Hippocampal formation (tissue), 2 donors: ENCODE results near the gene BACH2.
"Not testable (repeated sequence)": the region's sequence is repeated elsewhere in the genome, so short reads cannot be mapped to it uniquely, and the experiment has no call there.

ENCODE experiments used
- DNase-seq, 2 donors: peaks; one replicate each; lab custom pipeline; 2025; lab: John Stamatoyannopoulos, UW

The BACH2 gene

DNA sequence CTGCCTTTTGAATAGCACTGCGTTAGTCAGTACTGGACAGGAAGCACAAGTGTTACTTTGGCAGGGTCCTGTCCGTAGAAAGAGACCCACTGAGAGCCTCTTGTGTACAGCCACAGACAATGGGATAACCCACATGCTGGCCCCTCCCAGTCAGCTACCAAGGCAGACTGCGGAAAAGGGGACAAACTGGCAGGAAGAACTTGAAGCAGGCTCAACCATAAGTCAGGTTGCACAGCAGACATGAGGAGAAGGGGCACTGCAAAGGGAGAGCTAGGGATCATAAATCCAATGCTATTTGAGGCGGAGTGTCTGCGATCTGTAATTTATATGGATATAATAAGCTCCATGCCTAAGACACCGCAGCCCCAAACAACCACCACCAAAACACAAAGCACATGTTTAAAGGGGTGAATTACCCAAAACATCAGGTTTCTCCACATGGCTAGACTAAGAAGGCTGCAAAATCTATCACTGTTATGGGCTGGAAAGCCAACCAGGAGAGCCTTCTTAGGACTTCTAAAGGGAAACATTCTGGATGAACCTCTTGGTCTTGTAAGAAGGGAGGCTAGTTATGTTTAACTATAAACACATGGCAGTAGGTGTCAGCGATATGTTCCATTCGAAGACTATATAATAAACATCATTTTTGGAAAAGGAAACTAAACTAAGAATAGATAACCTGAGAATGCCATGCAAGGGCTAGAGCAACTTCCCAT, 141.7 kb downstream of the BACH2 start:
- DNase-seq, result no peak

DNA sequence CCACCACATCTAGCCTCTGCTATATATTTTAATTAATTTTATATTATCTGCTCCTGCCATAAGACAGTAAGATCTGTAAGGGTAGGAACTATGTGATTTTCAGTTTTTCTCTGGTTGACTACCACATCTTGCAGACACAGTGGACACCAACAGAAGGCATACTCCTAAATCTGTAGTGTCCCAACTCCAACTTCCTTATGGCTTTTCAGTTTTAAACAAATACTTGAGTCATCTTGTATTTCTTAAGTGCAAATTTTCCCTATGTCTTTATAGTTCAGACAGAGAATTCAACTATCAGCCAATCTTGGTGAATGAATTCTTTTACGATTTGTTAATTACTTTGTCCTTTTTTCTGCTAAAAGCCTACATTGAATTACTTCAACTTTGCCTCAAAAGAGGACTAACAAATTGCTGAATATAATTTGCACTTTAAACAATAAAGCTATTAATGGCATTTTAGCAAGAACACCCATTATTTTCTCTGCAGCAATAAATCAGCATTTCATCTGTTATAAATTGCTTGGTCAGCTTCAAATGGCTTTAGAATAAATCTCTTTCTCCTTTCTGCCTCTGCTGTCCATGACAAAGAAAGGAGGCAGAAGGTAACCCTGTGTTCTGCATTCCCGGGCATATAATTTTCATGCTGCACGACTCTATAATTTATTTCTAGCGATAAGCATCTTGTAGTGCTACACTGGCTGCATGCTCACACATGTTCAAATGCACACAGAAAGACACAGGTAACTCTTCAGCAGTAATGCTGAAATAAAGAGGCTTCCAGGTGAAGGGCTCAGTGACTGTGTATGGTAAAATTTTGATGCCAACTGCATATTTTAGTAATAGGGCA, 144.8 kb downstream of the BACH2 start:
- peak in 1 of 2 donors; percentile 21 for DNase-seq

DNA sequence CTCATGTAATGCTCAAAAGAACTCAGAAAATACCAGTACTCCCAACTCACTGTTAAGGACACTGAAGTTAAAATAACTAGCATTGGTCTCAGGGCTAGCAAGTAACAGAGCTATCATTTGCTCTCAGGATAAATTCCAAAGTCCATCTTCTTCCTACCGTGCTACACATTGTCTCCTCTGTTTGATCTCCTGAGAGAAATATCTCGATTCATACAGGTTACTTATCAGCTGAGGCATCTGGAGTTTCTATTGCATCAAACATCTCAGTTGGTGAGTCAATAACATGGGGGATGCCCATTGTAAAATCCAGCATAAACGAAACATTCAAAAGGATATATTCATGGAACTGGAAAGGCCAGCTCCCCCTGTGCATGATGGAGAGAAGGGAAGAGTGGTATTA, 147.4 kb downstream of the BACH2 start:
- DNase-seq, result no peak

DNA sequence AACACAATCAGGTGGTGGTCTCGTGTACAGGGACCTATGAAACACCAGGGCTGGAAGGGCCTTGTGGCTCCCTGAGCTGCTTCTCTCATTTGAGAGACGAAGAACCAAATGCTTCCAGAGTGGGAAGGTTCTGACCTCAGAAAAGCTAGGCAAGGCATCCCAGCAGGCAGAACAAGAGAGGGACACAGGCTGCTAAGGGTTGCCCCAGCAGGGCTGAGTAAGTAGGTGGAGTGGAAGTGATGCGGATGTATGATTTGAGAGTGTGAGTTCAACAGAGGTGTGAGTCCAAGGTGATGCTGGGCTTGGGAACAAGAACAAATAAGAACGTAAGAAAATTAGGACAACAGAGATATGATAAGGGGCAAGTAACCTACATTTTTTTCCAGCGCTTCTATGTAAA, 147.8 kb downstream of the BACH2 start:
- DNase-seq, result no peak

DNA sequence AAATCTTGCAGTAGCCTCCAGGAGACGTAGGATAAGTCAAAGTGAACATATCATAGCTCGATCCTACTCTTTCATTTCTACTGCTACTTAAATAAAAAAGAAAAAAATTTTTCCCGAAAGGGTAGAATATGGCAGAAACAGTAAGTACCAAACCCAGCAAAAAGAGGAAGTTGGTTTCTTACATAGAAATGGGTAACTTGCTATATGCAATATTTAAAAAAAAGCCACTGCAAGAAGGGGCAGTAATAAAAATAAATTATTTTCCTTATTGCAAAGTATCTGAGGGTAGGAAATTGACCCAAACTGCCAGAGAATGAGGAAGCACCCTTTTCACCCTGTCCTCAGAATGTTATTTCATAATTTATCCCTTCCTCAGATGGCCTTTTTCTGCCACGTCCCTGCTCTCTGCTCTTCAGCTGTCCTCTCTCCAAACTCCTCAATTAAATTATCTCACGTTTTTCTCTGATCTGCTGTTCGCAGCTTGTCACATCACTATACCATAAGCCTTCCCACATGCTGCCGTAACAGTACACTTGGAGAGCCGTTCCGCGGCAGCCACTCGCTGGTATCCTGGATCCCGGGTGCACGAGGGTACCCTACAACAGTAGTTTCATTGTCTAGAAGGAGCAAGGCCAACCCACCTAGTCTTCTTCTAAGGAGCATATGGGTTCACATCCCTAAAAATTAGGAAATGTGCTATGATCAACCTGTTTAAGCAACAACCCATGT, 149.6 kb downstream of the BACH2 start:
- no peak for DNase-seq

DNA sequence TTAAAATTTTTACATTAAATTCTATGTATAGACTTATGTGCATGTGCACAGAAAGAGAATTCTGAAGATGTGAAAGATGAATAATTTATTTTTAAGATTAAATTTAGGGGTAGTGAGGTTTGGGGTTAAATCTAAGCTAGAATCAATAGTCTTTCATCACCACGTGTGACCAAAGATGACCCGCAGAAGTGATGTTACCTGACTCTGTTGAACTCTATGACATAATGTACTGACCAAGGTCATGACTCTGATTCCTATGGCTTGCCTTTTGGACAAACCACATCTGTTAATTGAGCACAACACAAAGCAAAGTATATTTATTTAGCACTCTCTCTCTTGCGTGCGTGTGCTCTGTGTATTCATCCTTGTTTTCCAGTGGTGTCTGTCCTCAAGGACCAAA, 150.6 kb downstream of the BACH2 start:
- DNase-seq, result no peak

DNA sequence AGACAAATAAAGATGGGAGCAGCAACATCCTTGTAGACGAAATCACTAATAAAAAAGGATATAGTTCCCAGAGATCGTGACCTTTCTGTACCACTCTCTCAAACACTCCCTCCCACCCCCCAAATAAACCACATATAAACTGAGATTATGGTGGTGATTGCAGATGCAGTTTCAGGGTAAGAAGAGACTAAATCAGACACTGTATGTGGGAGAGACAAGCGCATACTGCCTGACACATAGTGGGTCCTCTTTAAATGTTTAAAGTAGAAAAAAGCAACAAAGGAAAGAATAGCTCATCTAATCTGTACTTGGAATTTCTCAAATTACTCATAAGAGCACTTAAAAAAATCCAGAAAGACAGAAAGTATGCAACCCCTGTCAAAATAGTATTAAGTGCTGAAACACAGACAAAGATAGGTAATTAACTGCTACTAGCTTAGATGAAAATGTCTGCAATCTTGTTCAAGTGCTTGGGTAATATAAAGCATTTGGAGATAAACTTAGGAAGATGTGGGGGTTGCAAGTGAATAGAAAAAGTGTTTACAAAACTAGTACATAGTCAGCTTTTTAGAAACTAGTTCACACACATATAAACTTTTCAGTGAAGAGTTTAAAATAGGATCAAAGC, 151.6 kb downstream of the BACH2 start:
- DNase-seq, result no peak

DNA sequence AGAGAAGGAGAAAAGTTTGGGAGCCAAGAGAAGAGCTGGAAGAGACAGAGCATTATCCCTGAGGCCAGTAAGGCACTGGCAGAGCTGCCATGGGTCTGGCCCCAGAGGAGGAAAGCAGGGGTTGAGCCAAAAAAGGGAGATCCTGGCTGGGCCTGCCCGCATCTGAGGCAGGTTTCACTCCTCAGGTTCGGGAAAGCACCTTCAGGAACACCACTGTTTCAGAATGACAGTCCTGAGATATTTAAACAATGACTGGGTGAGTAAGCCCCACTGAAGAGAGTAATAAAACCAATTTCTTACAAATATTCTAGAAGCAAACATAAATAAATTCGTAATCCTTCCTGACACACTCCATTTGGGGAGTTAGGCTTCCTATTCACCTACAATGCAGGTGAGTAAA, 152.2 kb downstream of the BACH2 start:
- no peak for DNase-seq

DNA sequence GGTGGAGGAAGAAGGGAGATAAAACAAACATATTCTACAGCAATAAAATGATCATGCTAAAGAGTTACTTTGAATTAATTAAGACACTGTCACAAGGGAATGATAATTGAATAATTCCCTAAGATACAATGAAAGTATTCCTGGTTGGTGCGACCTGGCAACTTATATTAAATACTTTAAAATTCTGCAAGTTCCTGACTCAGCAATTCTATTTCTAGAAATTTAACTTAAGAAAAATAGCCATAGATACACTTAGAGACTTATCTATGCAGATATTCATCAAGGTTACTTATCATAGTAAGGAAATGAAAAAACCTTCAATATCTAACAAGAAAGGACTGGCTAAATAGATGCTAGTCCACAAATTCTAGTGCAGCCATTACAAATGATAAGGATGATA, 156.0 kb downstream of the BACH2 start:
- DNase-seq, result no peak

DNA sequence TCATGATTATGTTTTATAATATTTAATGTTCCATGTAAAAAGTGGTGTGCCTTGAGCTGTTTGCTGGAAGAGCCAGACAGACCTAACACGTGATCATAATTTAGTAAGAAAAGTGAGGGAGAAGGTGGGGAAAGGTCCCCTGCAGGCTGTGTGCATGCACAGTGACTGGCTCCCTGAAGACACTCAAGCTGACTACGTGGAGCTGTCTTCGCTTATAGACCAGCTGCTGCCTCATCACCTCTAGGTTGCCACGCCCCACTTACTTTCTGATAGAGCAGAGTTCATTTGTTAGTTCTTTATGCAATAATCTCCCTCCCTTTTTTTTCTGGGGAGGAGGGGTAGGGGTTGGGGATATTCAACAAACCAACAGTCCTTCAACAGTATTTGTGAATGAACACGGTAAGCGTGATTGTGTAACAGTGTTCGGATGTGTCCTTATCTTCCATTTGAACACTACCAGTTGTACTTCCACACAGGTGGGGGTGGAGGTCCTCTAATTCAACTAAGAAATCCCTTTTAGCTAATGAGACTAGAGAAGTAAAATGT, 157.3 kb downstream of the BACH2 start:
- DNase-seq, result no peak

DNA sequence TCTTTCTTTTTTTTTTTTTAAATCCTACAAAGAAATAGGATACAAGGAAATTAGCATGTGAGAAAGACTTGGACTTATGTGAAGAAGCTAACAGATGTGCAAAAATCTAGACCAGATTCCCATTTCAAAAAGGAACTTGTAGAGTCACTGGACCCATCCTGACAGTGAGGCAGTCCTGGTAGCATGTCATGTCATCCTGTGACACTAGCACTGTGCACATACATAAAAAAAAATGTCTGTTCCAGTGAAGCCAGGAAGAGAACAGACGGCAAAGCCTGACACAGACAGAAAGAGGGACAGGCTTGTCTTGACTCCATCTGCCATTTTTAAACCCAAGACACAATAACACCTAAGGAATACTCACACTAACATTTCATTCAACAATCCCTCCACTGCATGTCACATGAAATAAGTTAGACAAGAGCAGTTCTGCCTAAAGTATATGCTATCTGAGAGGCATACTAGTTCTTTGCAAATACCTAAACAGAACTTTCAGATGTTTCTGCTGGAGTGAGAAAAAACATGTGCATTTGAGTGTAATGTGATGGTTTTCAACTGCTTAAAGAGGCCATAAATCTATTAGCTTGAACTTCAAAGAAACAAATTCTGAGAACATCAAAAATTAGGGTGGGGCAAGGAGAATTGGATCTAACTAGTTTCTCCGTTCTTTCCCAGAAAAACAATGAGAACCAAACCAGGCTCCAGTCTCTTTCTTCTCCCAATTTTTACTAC, 159.6 kb downstream of the BACH2 start:
- no peak for DNase-seq

DNA sequence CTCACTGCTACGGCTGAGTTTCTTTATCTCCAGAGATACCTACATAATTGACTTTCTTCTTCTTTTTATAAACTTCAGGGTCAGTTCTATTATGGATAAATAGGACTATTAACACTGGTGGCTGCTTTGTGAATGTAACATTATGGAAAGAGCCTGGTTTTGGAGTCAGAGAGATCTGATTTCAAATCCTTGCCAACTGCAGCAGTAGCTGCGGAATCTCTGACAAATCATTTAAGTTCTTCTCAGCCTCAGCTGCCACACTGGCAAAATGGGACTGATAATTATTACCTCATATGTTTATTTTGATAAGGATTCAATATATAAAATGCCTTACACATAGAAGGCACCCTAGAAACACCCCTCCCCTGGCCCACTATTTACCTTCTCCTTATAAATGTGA, 160.5 kb downstream of the BACH2 start:
- no peak for DNase-seq

DNA sequence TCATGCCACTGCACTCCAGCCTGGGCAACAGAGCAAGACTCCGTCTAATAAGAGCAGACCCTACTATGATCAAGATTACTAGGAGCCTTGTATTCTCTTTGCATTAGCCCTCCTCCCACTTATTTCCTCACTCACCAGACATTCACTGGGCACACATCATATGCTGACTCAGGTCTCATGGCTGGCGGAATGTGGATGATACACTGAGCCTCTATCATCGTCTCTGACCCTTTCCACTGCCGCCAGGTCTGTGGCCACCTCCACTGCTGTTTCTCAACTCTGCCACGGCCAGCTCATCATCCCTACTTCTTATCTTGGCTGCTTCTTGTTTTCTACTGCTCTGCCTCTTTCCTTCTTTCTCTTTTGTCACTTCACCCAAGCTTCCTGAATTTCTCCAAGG, 161.0 kb downstream of the BACH2 start:
- DNase-seq, result no peak

DNA sequence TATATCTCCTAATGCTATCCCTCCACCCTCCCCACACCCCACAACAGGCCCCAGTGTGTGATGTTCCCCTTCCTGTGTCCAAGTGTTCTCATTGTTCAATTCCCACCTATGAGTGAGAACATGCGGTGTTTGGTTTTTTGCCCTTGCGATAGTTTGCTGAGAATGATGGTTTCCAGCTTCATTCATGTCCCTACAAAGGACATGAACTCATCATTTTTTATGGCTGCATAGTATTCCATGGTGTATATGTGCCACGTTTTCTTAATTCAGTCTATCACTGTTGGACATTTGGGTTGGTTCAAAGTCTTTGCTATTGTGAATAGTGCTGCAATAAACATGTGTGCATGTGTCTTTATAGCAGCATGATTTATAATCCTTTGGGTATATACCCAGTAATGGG, 163.0 kb downstream of the BACH2 start:
- not testable (repeated sequence) for DNase-seq

DNA sequence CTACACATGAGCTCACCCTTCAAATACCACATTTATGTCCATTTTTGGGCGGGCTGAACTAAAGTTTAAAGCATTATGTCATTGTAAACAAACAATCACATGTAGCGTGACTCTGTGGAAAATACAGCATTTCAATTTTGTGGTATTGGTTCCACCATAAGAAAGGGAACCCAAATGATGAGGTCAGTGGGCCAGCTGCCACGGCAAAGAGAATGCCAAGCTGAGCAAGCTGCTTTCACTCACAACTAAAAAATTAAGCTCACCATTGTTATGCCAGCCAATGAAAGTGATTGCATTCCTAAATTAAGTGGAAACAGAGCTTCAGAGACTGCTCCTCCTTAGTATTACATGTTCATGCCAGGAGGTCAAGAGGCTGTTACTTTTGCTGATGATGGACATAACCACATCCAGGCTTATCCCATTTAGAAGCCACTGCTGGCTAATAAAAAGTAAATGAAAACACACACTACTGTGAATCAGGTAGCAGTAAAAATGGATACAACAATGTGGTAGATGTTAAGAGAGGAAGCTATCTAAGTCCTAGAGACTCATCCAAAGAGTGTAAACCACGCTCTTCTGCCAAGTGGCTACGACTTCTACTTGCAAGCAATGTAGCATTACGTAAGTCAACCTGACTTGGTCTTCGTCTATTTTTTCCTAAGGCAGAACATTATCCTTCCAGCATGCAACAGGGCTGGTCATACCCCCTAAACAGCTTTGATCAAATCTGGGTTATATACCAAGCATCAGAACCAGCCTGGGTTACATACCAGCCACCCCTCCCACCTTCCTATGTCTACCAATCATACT, 164.8 kb downstream of the BACH2 start:
- DNase-seq, result no peak

DNA sequence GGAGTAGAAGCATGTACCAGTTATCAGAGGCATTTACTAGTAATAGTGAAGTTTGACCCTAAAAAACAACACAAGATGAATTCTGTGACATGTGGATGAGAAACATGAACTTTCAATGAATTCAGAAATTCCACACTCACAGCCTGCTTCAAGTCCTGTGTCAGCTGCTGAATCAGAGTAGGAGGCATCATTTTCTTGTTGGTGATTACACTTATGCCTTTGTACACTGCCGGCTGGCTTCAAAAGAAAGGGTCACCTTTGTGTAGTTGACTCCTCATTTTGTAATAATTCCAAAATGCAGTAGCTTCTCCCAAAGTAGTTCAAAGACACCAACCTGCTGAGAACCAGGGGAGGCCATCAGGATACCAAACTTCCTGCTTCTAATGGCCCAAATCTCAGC, 165.5 kb downstream of the BACH2 start:
- DNase-seq, result no peak

DNA sequence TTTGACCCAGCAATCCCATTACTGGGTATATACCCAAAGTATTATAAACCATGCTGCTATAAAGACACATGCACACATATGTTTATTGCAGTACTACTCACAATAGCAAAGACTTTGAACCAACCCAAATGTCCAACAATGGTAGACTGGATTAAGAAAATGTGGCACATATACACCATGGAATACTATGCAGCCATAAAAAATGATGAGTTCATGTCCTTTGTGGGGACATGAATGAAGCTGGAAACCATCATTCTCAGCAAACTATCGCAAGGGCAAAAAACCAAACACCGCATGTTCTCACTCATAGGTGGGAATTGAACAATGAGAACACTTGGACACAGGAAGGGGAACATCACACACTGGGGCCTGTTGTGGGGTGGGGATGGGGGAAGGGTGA, 168.0 kb downstream of the BACH2 start:
- DNase-seq, result not testable (repeated sequence)

DNA sequence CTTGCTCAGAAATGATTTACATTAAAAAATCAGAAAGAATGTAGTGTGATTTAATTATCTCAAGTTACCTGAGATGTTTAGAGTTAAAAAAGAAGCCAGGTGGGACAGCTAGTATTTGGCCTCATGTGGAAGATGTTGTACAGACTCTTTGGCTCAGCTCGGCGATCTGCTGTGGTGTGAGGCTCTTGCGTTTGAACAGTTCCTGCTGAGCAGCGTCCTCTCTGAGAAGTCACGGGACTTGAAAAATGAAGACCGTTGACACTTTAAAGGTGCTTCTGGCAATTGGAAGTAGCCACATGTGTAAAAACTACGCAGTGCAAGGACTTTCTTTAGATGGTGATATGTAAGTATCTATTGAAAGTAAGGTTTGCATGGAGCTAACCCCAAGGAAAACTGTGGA, 169.0 kb downstream of the BACH2 start:
- DNase-seq, result no peak

DNA sequence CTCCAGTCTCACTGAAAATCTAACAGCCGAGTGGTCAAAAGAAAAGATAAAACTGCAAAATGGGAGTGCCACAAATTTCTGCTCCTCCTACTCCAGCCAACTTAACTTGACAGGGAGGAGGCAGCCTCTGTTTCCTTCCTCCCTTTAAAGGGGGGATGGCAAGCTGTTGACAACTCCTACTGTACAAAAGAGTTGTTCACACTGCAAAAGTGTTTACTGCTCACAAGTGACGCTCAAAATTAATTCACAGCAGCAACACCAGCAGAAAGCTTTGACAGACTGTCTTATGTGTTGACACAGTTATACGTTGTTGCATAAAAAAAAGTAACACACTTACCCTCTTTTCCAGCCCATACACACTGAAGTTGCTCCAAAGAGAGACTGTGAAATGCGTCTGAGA, 169.8 kb downstream of the BACH2 start:
- DNase-seq, result no peak

DNA sequence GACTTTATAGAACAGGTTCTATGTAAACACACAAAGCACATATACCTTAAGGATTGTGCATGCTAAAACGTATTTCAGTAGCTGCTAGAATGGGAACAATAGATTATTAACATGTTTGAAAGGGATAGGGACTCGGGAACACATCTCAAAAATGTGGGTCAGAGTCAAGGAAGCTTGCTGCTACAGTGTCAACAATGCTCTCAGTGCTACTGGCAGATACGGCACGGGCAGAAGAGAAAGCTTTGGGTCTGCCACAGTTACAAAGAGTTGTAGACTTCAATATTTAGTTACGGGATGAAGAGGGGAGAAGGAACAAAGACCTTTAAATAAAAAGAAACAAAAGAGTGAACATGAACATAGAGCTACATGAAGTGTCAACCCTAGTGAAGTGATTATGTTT, 170.5 kb downstream of the BACH2 start:
- no peak for DNase-seq
